GM21737 (cell line): ENCODE measurements around the gene KRTAP9-4.
"Not testable (repeated sequence)": the region's sequence is repeated elsewhere in the genome, so short reads cannot be mapped to it uniquely, and the experiment has no call there.

Experiments used
- ATAC-seq: cut with Tn5 transposase; IDR thresholded peaks from one replicate; pipeline ENCODE4 v1.9.1; 2021; ENCODE audit warnings: mild to moderate bottlenecking, moderate library complexity; ENCODE audit not compliant: unreplicated experiment

Gene KRTAP9-4

DNA sequence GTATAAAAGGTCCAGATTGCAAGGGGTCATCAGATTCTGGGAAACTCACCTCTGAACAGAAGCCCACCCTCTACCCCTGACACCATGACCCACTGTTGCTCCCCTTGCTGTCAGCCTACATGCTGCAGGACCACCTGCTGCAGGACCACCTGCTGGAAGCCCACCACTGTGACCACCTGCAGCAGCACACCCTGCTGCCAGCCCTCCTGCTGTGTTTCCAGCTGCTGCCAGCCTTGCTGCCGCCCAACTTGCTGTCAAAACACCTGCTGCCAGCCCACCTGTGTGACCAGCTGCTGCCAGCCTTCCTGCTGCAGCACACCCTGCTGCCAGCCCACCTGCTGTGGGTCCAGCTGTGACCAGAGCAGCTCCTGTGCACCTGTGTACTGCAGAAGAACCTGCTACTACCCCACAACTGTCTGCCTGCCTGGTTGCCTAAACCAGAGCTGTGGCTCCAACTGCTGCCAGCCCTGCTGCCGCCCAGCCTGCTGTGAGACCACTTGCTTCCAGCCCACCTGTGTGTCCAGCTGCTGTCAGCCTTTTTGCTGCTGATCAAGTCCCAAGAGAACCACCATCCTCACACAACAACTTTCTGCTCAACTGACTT is at the start of gene KRTAP9-4:
TSS of gene KRTAP9-4 (plus strand) at position 51 of the 604 bp plus-strand sequence. CDS start at position 85, 34 bp downstream.
- not testable (repeated sequence) for ATAC-seq

DNA sequence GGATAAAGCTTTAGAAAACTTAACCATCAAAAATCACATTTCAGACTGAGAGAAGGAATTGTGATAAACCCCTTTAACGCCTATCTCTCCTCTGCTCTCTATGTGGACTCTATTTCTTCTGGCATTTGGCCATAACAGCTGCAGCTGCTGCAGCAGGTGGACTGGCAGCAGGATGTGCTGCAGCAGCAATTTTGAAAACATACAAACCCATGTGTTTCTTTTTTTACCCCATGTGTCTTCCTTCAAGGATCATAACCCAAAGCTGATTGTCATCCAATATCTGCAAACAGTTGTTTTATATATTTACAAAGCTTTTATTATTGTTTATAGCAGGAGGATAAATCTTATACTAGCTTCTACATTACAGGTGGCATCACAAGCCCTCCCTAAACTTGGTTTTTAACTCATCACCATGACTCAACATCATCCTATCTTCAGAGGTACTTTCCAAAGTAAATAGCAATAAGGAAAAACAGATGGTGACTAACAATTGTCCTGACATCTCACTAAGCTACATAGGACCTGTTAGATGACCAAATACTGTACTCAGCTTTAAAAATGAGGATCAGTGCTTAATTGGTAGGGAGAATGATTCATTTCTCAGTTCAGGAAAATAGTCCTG is 37.5 kb upstream of the KRTAP9-4 start:
- ATAC-seq = no peak

- no peak for ATAC-seq
Measured at GRCh38 chr17:41212524-41213169, 36.8 kb upstream of the KRTAP9-4 start.

DNA sequence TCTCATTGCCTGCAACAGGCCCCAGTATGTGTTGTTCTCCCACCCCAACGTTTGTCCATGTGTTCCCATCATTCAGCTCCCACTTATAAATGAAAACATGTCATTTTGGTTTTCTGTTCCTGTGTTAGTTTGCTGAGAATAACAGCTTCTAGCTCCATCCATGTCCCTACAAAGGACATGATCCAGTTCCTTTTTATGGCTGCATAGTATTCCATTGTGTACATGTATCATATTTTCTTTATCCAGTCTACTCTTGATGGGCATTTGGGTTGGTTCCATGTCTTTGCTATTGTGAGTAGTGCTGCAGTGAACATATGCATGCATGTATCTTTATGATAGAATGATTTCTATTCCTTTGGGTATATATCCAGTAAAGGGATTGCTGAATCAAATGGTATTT is 33.8 kb upstream of the KRTAP9-4 start:
- ATAC-seq = no peak

- ATAC-seq = no peak
Measured at GRCh38 chr17:41223821-41224220, 25.7 kb upstream of the KRTAP9-4 start.

GRCh38 chr17:41226051-41226450 is 23.4 kb upstream of the KRTAP9-4 start:
- no peak for ATAC-seq

GRCh38 chr17:41226598-41227095 is 22.8 kb upstream of the KRTAP9-4 start, which contains the start of gene KRTAP9-2:
TSS of gene KRTAP9-2 (plus strand) at chr17:41226648. CDS start at chr17:41226655, 7 bp downstream.
- ATAC-seq = not testable (repeated sequence)

DNA sequence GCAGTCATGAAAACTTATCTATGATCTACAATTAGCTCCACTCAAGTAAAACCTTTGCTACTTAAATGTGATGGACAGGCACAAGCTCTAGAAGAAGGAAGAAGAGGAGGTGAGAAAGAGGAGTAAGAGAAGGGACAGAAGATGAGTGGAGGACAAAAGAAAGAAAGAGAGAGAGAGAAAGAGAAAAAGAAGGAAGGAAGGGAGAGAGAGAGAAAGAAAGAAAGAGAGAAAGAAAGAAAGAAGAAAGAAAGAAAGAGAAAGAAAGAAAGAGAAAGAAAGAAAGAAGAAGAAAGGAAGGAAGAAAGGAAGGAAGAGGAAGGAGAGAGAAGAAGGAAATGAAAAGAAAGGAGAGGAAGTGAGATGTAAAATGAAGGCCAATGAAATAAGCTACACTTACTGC is 19.4 kb upstream of the KRTAP9-4 start:
- ATAC-seq = no peak

DNA sequence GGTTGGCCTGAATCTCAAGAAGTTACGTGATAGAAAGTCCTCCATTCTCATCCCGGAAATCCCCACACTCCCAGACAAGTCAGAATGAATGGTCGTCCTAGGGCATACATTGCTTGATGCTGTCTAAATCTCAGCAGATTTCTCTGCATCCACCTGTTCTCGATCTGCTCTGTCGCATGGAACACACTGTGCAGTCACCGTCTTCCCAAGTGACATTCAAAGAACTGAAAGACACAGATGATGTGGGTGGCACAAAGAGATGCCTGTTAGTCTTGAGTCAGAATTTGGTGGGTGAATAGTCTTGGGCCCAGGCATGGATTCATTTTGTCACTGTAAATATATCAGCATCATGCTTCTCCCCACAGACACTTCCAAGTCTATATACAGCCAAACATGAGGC is 17.8 kb upstream of the KRTAP9-4 start:
- no peak for ATAC-seq

DNA sequence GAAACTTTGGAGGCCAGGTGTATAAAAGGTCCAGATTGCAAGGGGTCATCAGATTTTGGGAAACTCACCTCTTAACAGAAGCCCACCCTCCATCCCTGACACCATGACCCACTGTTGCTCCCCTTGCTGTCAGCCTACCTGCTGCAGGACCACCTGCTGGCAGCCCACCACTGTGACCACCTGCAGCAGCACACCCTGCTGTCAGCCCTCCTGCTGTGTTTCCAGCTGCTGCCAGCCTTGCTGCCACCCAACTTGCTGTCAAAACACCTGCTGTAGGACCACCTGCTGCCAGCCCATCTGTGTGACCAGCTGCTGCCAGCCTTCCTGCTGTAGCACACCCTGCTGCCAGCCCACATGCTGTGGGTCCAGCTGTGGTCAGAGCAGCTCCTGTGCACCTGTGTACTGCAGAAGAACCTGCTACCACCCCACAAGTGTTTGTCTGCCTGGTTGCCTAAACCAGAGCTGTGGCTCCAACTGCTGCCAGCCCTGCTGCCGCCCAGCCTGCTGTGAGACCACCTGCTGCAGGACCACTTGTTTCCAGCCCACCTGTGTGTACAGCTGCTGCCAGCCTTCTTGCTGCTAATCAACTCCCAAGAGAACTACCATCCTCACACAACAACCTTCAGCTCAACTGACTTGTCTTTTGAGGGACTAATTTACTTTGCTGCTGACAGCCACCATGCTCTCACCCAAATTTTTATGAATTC is 16.9 kb upstream of the KRTAP9-4 start, which contains the start of gene KRTAP9-3:
TSS of gene KRTAP9-3 (plus strand) at position 51 of the 707 bp plus-strand sequence. CDS start at position 104, 53 bp downstream.
- not testable (repeated sequence) for ATAC-seq

GRCh38 chr17:41237116-41237515 is 12.4 kb upstream of the KRTAP9-4 start:
- ATAC-seq = not testable (repeated sequence)

DNA sequence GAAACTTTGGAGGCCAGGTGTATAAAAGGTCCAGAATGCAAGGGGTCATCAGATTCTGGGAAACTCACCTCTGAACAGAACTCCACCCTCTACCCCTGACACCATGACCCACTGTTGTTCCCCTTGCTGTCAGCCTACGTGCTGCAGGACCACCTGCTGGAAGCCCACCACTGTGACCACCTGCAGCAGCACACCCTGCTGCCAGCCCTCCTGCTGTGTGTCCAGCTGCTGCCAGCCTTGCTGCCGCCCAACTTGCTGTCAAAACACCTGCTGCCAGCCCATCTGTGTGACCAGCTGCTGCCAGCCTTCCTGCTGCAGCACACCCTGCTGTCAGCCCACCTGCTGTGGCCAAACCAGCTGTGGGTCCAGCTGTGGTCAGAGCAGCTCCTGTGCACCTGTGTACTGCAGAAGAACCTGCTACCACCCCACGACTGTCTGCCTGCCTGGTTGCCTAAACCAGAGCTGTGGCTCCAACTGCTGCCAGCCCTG is 11.5 kb upstream of the KRTAP9-4 start, which contains the start of gene KRTAP9-8:
TSS of gene KRTAP9-8 (plus strand) at position 51 of the 489 bp plus-strand sequence. CDS start at position 104, 53 bp downstream.
- not testable (repeated sequence) for ATAC-seq

DNA sequence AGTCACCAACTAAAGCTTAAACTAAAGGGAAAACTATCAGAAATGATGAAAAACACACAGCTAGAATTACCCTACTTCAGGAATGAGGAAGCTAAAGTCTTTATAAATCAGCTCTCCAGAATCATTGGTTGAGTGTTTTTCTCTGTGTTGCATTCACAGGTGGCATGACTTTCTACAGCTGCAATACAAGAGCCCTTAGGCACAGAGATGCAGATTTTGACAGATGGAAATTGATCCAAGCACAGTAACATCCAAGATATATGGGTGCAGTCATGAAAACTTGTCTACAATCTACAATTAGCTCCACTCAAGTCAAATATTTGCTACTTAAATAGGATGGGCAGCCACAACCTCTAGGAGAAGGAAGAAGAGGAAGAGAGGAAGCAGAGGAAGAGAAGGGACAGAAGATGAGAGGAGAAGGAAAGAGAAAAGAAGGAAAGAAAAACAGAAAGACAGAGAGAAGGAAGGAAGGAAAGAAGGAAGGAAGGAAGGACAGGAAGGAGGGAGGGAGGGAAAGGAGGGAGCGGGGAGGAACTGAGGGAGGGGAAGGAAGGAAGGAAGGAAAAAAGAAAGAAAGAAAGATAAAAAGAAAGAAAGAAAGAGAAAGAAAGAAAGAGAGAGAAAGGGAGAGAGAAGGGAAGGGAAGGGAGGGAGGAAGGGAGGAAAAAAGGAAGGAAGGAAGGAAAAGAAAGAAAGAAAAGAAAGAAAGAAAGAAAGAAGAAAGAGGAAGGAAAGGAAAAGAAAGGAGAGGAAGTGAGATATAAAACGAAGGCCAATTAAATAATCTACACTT is 2.3 kb upstream of the KRTAP9-4 start:
- not testable (repeated sequence) for ATAC-seq

- ATAC-seq = no peak
Measured at GRCh38 chr17:41251261-41251660, 1.8 kb downstream of the KRTAP9-4 start.

GRCh38 chr17:41254861-41255260 is 5.4 kb downstream of the KRTAP9-4 start:
- ATAC-seq = no peak

DNA sequence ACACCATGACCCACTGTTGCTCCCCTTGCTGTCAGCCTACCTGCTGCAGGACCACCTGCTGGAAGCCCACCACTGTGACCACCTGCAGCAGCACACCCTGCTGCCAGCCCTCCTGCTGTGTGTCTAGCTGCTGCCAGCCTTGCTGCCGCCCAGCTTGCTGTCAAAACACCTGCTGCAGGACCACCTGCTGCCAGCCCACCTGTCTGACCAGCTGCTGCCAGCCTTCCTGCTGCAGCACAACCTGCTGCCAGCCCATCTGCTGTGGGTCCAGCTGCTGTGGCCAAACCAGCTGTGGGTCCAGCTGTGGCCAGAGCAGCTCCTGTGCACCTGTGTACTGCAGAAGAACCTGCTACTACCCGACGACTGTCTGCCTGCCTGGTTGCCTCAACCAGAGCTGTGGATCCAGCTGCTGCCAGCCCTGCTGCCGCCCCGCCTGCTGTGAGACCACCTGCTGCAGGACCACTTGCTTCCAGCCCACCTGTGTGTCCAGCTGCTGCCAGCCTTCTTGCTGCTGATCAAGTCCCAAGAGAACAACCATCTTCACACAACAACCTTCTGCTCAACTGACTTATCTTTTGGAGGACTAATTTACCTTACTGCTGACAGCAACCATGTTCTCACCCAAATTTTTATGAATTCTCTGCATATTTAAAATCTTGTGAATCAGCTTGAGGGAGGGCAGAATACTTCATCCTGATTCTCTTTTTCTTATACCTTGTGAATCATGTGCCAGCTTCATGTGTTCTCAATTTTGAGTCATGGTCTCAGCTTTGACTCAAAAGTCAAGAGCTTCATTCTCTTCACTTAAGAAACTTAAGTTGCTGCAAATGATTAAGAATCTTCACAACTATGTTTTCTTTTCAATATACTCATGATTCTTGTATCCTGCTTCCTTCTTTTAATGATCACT is 6.1 kb downstream of the KRTAP9-4 start, which contains the start of gene KRTAP9-9:
TSS of gene KRTAP9-9 (plus strand) at position 4 of the 910 bp plus-strand sequence.
- ATAC-seq = not testable (repeated sequence)

DNA sequence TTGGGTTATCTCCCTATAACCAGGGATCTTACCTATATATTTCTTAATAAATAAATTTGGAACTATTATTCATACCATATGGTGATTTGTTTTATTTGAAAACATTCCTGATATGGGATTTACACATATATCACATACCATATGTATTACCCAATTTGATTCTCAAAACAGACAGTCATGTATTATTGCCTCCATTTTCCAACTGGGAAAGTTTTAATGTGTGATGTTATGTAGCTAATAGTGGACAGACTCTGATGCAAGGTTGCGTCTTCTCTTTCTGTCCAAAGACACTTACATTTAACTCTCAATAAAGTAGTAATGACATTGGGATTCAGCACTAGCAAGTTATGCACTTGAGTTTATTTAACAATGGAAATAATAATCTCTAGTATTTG is 6.8 kb downstream of the KRTAP9-4 start:
- no peak for ATAC-seq

- no peak for ATAC-seq
Measured at GRCh38 chr17:41258406-41258805, 8.9 kb downstream of the KRTAP9-4 start.

GRCh38 chr17:41263212-41263611 is 13.7 kb downstream of the KRTAP9-4 start:
- no peak for ATAC-seq
